Measurements from ENCODE around the gene PRG3.

The PRG3 gene

GRCh38 chr11:57390535-57390934, 9.6 kb upstream of the PRG3 start, which contains the start of gene PRG2:
TSS of gene PRG2 (minus strand) at chr11:57390650. CDS start at chr11:57389944, 706 bp downstream.
- no peak for TF ChIP-seq CTCF (IDR thresholded peaks at IDR 0.05; ENCODE audit: insufficient read depth, missing control alignments)
- DNase-seq (ENCODE audit: insufficient read length, low spot score), result no peak

DNA sequence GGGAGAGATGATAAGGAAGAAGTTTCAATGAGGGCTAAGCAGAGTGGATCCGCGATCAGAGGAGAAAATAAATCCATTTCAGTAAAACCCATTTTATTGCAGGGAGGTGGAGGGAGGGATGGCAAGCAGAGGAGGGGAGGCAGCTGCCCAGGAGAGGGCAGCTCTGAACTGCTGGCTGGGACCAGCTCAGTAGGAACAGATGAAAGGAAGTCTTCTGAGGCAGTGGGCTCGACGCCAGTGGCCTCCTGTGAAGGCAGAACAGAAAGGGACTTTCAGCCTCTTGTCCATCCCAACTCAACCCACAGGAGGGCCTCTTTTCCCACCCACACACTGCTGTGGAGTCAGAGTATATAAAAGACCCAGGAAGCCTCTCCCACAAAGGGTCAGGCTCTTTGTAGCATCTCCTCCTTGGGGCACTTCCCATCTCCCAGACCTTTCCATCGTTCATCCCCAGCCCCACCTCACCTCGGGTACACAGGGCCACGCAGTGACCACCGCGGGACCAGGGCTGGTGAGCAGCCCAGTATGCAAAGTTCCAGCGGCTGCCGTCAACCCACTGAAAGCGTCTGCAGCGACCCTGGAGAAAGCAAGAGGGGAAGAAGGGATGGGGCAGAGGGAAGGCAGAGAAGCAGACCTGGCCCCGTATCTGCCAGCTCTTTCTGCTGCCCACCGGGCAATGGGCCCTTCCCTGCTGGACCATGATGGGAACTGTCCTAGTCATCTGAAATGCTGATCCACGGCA, 6.5 kb upstream of the PRG3 start:
- DNase-seq (ENCODE audit: insufficient read length, low spot score) (no peak), FAIRE-seq (no peak)
- no peak for TF ChIP-seq CTCF (IDR thresholded peaks at IDR 0.05; ENCODE audit: insufficient read depth, missing control alignments)

More at GRCh38 chr11:57390535-57390934, 9.6 kb upstream of the PRG3 start, which contains the start of gene PRG2:
- no peak for FAIRE-seq

GRCh38 chr11:57386178-57386940, 5.4 kb upstream of the PRG3 start:
- no peak for FAIRE-seq
- DNase-seq (ENCODE audit: insufficient read length, low spot score), result no peak
- no peak for TF ChIP-seq CTCF (IDR thresholded peaks at IDR 0.05; ENCODE audit: insufficient read depth, missing control alignments)

GRCh38 chr11:57379732-57380131, 1.2 kb downstream of the PRG3 start:
- no peak for FAIRE-seq
- DNase-seq (ENCODE audit: insufficient read length, low spot score), result no peak
- no peak for TF ChIP-seq CTCF (IDR thresholded peaks at IDR 0.05; ENCODE audit: insufficient read depth, missing control alignments)

- FAIRE-seq, result no peak
- no peak for DNase-seq (ENCODE audit: insufficient read length, low spot score)
- no peak for TF ChIP-seq CTCF (IDR thresholded peaks at IDR 0.05; ENCODE audit: insufficient read depth, missing control alignments)
Observed at GRCh38 chr11:57378186-57378585, 2.8 kb downstream of the PRG3 start.

DNA sequence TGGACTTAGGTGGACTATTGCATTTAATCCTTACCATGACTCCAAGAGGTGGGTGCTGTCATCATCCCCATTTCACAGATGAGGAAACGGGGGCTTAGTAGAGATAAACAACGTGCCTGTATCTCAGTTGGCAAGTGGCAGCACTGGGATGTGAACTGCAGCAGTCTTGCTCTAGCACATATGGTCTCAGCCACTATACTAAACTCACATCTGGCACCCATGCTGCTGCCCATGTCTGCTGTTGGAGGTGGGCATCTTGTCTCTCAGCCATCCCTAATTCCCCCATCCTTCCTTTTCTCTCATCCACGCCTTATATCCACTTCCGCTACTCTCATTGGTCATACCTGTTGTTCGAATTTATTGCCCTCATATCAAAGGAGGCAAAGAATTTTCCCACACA, 3.8 kb downstream of the PRG3 start:
- no peak for TF ChIP-seq CTCF (IDR thresholded peaks at IDR 0.05; ENCODE audit: insufficient read depth, missing control alignments)
- FAIRE-seq (no peak), DNase-seq (ENCODE audit: insufficient read length, low spot score) (no peak)

Measured in D721Med (cell line).